Central memory CD4-positive, alpha-beta T cell (primary cell): Measurements from ENCODE around the gene POC1B.
"Not testable (repeated sequence)": the region's sequence is repeated elsewhere in the genome, so short reads cannot be mapped to it uniquely, and the experiment has no call there.

Source experiments
- DNase-seq: peaks from one replicate; pipeline ENCODE4 v3.0.0; 2022

The POC1B gene

DNA sequence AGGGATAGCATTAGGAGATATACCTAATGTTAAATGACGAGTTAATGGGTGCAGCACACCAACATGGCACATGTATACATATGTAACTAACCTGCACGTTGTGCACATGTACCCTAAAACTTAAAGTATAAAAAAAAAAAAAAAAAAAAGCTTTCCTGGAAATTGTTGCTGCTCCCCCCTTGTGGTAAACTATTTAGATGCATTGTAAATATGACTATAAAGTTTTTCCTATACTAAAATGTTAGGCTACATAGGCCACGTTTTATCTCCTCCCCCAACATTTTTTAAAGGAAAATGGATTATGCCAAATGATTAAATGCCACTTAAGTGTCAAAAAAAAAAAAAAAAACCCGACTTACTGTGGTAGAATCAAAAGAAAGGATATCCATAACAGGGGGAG, 66.6 kb downstream of the POC1B start:
- DNase-seq = not testable (repeated sequence)

DNA sequence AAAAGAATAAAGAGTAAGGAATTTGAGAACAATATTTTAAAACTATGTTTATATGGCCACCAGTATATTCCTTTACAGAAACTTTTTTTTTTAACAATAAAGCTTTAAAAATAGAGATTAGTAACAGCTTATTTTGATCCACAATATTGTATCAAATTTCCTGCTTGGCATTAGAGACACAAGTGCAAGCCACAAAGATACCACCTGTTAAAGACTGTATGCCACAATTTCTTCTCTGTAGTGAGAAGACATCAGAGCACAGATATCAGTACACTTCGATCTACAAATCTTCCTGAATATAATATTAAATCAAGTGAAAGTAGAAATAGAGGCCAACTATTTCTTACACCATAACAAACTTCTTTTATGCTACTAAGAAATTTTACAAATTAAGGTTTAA, 69.3 kb downstream of the POC1B start:
- no peak for DNase-seq

DNA sequence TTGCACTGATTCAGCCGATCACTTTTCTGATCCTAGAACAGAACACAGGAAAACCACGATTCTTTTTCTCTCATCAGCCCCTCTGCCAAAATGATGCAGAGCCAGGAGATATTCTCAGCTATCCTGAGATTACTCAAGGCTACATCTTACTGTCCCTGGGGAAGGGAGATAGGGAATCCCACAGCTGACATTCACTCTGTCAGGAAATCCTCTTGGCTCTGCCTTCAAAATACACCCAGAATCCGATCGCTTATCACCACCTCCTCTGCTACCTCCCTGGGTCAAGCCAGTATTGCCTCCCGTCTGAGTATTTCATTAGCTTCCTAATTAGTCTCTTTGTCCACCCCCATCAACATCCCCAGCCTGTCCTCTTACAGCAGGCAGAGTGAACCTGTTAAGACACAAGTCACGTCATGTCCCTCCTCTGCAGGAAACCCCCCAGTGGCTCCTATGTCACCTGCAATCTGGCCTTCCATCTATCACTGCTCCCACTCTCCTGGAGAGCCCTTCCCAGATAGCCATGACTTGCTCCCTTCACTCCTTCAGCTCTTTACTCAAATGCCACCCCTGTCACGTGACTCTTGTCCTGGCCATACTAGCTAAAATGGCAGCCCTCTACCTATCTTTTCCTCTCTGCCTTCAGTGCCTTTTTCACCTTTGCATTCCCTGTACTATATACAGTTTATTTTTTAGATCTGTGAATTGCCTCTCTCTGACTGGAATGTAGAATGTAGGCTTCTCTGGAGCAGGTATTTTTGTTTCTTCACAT, 71.6 kb downstream of the POC1B start:
- no peak for DNase-seq

DNA sequence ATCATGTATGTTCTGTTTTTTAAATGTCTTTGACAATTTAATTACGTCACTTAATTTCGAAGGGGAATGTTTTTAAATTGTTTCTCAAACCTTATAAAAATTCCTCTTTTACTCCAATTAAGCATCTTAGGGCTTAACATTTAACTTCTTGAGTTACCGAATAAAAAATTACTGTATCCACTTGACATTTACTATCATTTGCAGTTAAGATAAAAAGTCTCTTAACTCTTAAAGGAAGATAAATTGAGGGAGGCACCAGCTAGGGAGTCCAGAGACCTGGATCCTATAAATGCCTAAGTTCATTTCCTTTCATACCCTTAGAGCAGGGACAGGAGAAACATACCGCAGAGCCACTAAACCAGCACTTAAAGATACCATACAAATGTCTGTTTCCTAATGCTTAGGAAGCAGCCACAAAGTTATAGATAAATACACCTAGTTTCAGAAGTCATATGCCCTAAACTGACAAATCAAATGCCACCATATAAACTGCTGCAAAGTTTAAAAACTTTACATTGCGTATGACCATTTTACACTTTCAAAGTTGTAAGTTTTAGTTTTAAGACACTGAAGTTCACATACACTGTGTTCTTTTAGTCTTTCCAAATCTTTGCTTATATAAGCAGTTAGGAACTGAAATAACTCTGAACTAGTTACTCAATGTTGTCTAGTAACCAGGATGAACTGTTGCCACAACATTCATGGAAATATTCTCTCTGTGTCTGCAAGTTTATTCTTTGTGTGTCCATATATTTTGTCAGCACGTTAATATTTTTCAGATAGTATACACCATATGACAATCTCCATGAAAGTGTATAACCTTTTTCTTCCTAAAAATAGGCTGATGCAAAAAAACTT, 72.5 kb downstream of the POC1B start:
- no peak for DNase-seq

DNA sequence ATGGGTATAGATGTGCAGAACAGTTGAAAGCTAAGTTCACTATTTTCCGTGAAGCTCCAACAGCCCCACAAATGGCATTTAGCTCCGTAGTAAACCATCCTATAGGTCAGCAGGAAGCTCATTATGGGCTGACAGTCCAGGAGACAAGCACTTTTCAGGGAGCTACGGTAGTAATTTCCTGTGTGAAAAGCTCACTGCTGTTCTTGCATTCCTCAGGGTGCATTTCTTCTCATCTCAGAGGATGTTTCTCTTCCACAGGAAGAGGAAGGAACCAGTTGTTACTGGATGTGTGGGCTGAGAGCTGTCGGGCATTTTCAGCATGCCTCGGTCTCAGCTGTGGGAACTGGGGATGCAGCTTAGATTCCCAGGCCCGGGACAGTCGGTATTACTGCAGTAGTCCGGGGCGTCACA, 74.0 kb downstream of the POC1B start:
- DNase-seq = no peak

DNA sequence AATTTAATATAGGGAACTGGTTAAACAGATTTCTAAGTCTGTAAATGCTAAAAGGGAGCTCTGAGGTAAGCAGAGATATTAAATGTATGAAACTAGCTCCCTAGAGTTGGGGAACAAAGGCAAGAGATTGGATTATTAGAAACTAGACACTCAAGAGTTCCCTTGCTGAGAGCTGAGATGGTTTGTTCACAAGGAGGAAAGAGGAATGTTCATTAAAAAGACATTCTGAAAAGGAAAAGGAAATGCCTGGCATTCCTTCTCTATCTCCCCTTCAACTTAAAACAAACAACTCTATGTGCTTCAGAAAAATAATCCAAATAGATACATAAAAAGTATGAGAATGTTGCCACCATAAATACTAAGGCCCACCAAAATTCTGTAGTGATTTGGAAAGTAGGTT, 74.9 kb downstream of the POC1B start:
- DNase-seq = no peak

DNA sequence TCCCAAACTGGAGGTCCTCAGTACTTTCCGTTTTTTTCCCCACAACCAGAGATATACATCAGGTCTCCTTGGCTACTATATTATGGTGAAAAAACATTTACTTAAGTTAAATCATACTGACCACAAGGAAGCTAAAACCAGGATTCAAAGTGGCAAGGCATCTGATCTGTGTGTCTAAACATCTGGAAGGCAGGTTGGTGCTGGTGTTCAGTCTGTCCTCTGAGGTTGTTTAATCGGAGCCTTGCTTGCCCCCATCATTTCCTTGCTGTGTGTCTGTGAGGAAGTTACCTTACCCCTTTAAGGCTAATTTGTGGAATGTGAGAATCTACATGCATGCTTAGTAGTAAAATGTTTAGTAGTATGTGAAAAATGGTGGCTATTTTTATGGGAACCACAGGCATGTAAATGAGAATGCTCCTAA, 76.9 kb downstream of the POC1B start:
- no peak for DNase-seq

DNA sequence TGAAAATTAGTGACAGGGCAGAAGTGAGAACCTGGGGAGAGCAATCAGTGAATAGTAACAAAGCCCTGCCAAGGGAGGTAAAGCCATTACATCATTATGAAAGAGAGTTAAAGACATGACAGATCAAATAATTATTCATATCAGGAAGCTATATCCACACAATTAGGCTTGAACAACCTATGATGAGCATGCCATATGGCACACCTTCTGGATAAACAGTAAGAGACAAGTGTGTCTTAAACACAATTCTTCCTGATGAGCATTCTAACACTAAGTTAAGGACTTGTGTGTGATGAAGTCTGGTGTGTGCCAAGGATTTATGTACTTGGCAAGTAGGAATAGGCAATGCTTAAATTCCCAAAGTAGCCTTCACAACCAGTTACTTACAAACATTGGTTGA, 77.3 kb downstream of the POC1B start:
- DNase-seq = no peak

DNA sequence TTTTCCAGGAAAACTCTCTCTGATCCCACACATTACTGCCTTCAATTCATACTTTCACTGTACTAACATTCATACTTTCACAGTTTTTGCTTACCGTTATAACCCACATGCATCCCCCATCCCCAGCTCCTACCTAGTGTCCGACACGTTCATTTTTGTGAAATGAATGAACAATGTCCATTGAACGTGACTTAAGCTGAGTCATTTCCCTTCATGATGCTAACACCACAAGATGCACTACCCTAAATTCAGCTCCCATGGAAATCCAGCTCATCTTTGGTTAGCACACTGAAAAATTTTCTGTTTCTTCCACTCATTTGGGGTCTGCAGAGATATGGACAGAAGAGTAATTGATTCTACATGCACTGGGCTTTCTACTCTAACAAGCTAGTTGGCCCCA, 85.9 kb downstream of the POC1B start:
- DNase-seq = no peak

DNA sequence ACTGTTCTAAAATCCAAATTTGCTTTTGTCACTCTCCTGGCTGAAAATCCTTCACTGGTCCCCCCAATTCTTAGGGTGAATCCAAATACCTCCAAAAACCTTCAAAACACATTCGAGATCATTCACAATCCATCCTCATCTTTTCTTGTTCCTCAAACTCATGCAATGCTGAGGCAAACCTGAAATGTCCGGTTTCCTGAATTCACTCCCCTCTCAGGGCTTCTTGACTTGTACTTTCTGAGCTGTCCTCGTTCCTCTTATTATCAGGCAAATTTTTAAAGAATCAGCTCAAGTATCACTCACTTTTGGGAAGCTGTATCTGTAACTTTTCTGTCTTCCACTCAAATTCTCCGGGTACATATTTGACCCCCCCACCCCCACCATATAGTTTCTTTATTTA, 88.6 kb downstream of the POC1B start:
- no peak for DNase-seq

DNA sequence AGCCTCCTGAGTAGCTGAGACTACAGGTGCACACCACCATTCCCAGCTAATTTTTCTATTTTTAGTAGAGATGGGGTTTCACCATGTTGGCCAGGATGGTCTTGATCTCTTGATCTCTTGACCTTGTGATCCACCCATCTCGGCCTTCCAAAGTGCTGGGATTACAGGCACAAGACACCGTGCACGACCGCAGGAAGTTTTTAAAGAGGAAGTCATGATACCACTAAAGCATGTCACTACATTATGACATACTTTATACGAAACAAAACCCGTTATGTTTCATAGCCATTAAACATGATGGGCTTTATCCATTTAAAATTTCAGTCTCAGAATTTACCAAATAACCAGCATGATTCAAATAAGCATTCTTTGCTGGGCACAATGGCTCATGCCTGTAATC, 89.8 kb downstream of the POC1B start:
- DNase-seq = no peak

DNA sequence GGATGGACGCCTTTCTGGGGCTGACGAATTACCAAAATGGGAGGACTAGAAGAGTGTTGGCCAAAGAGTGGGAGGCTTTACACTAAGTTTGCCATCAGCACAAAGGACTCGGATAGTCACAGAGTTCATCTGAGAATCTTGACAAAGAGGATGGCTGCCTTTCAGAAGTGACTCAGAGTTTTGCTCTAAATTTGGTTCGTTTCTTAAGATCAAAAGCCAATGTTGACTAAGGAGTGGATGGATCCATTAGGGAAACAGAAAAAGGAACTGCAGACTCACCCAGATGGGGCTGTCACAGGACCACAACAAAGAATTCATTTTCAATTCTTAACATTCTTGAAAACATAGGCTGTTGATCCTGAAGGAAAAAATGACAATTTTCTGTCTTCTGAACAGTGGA, 92.2 kb downstream of the POC1B start:
- no peak for DNase-seq

DNA sequence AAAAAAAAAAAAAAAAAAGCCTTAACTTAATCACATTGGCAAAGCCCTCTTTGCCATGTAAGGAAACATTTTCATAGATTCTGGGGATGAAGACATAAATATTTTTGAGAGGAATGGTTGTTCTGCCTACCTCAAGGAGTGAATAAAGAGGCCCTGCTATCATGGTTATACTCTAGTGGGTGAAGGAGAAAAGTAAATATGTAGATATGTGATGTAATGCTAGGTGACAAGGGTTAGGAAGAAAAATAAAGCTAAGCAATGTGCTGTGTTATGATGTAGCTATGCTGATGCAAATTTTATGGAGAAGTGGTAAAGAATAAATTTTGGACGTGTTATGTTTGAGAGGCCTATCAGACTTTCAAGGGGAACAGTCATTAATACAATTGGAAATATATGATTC, 93.5 kb downstream of the POC1B start:
- no peak for DNase-seq

DNA sequence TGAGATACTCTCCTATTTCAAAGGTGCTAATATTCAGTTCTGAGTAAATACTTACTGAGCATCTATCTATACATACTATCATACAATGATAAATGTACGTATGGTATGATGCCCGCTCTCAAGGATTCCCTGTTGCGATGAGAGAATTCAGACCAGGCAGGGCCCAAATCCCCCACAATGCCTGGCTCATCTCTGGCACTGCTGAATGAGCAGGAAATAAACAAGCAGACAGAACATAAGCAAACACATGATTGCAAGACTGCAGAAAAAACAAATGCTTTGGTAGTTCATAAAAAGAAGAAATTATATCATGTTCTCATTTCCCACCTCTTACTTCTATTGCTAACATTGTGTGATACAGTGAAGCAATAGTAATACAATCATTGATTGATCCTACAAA, 96.3 kb downstream of the POC1B start:
- DNase-seq = no peak

DNA sequence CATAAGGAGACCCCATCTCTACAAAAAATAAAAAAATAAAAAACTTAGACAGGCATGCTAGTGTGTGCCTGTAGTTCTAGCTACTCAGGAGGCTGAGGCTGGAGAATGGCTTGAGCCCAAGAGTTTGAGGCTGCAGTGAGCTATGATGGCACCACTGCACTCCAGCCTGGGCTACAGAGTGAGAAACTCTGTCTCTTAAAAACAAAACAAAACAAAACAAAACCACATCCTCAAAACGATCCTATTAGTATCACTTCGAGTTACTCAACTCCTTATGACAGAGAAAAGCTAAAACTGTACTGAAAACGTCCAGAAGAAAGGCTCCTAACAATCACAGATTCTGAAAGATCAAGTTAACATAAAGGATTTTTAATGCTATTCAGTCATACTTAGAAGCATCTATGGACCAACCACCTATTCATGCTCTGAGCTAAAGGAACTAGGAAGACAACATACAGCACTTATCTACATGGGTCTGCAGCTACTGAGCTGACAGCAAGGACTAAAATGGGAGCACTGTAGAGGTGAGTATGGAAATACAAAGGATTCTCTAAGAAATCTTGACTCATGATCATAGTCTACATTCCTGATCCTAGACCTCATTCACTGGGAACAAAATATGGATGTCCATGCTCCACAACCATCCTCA, 98.2 kb downstream of the POC1B start:
- no peak for DNase-seq

DNA sequence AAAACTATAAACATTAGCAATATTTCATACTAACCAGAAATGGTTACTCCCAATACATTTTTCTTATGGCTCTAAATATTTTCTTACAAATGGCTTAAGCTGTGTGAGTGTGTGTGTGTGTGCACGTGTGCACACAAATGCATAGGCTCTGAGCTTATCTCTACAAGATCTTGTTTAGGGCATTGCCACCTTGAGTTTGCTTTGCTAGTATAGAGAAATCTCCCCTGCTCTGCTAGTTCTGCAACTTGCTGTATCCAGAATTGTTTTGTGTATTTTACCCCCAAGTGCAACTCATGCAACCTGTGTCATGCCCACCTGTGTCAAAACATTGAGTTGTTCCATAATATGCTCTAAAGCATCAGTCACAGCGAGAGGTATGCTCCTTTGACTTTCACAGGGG, 101.0 kb downstream of the POC1B start:
- no peak for DNase-seq

DNA sequence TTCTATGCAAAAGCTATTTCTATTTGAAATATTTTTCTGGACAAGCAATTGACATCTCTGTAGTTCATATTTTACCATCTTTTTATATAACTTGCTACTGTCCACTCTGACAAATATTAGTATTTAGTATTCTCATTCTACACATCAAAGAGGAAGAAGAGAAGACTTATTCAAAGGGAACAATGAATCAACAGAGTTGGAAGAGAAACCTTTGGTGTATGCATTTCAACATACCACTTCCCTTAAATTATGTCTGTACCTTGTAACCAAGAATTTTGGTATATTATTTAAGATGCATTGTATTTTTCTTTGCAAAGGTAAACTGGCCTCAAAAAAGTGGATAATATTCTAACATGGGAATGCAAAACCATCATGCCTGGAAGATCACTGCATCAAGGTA, 101.5 kb downstream of the POC1B start:
- no peak for DNase-seq

DNA sequence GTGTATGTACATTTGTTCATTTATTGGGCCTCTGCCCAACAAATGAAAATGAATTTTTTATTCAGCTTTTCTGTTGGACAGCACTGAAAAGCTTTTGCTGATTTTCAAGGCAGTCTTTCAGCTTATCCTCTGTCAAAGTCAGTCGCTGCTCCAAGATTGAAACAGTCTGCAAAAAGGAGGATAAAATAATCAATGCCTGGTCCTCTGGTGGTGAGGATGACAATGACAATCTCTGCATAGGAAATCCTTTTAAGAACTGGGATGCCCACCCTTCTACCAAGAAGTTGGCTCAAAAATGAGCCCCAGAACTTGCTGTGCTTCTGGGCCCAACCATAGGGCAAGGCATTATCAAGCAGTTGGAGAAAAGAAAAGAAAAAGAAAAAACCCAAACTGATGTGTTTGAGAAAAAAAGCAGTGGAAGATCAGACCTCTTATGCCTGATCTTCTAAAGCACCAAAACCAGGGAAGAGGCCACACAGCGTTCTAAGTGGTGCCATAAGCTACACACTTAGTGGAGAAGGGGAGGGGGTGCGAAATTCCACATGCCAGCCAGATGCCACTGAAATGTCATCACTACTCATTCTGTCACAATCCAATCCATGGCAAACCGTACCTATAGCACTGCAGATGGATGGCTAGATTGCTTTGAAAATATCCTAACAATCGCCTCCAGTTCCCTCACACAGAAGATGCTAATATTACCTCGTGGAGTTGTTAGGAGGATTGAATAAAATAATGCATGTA, 104.6 kb downstream of the POC1B start:
- DNase-seq = no peak

DNA sequence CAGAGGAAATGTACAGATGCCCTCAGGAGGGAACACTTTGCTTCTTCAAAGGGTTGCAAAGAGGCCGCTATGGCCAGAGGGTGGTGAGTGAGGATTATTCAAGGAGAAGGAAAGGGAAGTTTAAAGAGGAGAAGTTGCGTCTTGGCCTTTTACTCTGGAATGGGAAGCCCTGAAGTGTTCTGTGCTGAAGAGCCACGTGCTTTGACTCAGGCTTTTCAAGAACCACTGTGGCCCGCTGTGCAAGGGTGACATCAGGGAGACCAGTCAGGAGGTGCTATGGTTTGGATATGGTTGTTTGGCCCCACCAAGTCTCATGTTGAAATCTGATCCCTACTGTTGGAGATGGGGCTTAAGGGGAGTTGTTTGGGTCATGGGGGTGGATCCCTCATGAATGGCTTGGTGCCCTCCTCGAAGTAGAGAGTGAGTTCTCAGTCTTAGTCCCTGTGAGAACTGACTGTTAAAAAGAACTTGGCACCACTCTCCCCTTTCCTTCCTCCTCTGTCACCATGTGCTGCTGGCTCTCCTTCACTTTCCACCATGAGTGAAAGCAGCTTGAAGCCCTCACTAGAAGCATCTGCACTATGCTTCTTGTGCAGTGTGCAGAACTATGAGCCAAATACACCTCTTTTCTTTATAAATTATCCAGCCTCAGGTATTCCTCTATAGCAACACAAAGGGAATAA, 107.5 kb downstream of the POC1B start:
- DNase-seq = no peak

DNA sequence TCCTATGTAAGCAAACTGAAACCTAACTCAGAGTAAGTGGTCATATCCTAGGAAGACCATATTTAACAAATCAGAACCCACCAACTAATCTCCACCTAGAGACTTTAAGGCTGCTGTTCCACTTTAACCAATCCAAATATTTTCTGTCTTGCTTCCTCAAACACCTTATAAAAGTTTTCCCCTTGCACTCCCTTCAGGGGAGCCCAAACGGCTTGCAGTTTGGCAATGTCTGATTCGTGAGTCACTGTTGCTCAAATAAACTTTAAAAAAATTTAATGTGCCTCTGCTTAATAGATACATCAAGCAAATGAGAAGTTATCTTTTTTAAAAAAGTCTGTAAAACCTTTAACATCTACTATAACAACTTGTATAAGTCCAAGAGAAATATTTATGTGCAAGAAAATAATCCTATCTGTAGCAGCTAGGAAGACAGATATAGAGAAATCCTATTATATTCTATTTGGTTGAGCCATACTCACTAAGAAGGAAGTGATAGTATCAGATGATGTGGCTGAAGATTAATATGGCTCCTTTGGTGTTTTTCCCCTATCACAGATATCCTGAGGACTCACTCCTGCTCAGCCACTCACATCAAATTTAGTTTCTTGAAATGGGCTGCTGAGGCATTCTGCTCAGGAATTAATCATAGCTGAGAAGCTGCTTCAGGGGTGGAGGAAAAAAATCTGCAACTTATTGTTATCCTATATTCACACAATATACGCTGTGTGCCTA, 108.4 kb downstream of the POC1B start:
- DNase-seq = no peak

DNA sequence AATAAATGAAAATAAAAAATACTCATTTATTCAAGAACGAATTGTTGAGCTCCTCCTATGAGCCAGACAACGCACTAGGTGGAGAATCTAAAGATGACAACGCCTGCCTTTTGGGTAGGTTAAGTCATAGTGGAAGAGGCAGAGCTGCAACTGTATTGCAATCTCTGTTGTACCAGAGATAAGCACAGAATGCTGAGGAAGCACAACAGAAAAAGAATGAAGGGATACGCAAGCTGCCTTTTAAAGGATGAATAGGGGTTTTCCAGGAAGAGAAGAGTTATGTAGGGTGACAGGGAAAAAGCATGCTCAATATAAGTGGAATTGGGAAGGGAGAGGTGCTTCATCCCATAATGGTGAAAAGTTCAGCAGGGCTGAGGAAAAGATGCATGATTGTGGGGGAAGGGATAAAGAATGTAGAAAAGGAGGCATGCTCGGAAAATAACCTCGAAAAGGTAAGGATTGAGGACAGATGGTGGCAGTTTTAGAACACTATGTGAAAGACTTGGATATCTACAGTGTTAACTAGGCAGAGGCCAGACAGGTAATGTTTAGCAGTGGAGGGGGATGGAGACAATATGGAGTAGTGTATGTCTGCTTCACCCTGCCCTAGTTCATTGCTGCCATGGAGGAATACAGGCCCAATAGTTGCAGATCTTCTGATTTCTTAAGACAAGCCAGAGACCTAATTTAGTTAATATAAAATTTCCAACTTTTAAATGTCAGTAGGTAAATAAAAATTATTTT, 109.6 kb downstream of the POC1B start:
- DNase-seq = no peak
